ENCODE data around the gene UGT1A8. TPM values are rescaled to one million over a fixed set of nuclear protein-coding genes. Genes with fewer than 3 reads are reported as not detected.

The UGT1A8 gene
- total and polyA plus RNA-seq, 2 of the 4 experiments (the other 2 are of a cell fraction), result not detected

DNA sequence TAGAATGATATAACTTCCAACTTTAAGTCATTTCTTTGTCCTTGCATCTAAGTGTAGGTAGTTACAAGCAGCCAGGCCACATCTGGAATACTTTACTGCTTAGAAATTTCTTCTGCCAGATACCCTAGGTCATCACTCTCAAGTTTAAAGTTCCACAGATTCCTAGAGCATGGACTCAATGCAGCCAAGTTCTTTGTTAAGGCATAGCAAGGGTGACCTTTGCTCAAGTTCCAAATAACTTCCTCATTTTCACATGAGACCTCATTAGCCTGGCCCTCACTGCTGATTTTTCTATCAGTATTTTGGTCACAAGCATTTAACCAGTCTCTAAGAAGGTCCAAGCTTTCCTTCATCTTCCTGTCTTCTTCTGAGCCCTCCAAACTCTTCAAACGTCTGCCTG lies 46.5 kb downstream of the UGT1A8 start:
- no peak overlapping the region for H3K4me2 ChIP-seq (ENCODE audit: low read depth, low read length)
- intact Hi-C loops (cut with micrococcal nuclease), result no loop called here
- H4K20me1 ChIP-seq (ENCODE audit: insufficient read depth, low read length), result no peaks in the 10 kb centered on the region
- TF ChIP-seq MAZ (IDR thresholded peaks at IDR 0.05; ENCODE audit: borderline replicate concordance, low read depth, low read length), result no peak
- no peak for TF ChIP-seq MAFK (IDR thresholded peaks at IDR 0.05; ENCODE audit: low read depth, low read length)
- TF ChIP-seq, protein P1, sequence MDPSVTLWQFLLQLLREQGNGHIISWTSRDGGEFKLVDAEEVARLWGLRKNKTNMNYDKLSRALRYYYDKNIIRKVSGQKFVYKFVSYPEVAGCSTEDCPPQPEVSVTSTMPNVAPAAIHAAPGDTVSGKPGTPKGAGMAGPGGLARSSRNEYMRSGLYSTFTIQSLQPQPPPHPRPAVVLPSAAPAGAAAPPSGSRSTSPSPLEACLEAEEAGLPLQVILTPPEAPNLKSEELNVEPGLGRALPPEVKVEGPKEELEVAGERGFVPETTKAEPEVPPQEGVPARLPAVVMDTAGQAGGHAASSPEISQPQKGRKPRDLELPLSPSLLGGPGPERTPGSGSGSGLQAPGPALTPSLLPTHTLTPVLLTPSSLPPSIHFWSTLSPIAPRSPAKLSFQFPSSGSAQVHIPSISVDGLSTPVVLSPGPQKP (IDR thresholded peaks at IDR 0.05; ENCODE audit: borderline replicate concordance, low read depth, low read length), result no peak
- TF ChIP-seq RAD21 (IDR thresholded peaks at IDR 0.05; ENCODE audit: low read length), result no peak
- TF ChIP-seq MXI1 (IDR thresholded peaks at IDR 0.05; ENCODE audit: borderline replicate concordance, low read depth, low read length), result no peak
- no peak overlapping the region for H2BK20ac ChIP-seq (ENCODE audit: low read depth, low read length)
- H3K4me3 ChIP-seq (ENCODE audit: insufficient read depth, low read depth, low read length), result no peak overlapping the region
- H3K14ac ChIP-seq (replicated peaks; ENCODE audit: low read depth, low read length), result no peak overlapping the region
- H3K4ac ChIP-seq (ENCODE audit: low read depth, low read length), result no peak overlapping the region
- ATAC-seq (ENCODE audit: low read depth), result no peak
- in situ Hi-C loops (cut with MboI; ENCODE audit: low sequenced_read_pairs), result no loop called here
- dilution Hi-C loops (cut with HindIII; ENCODE audit: low sequenced_read_pairs, unreplicated experiment), result no loop called here
- no peaks in the 10 kb centered on the region for H3K4me1 ChIP-seq (ENCODE audit: control insufficient read depth, insufficient read depth, low read length)
- no peaks in the 10 kb centered on the region for H3K9me3 ChIP-seq (ENCODE audit: control insufficient read depth, insufficient read depth, low read length)
- H2AK9ac ChIP-seq (replicated peaks; ENCODE audit: low read depth, low read length, poor library complexity), result no peak overlapping the region
- 0% methylated on average over 1 of the region's 1 CpG; no CpG with 5 or more reads in 1 of the 2 experiments for WGBS, 2 experiments (ENCODE audit: extremely low coverage in 2 of 2, insufficient read length in 1 of 2)
- H3K27ac ChIP-seq (ENCODE audit: insufficient read depth, low read length), result no peak overlapping the region
- H2BK120ac ChIP-seq (ENCODE audit: low read depth, low read length), result no peak overlapping the region
- H2AFZ ChIP-seq (replicated peaks; ENCODE audit: low read length, poor library complexity), result no peak overlapping the region
- no peak overlapping the region for H3K56ac ChIP-seq (ENCODE audit: extremely low read depth, insufficient read depth, low read length)
- H3K9ac ChIP-seq (ENCODE audit: low read depth, low read length), result no peak overlapping the region
- CTCF ChIA-PET, result no interaction called here
- H2AK5ac ChIP-seq (ENCODE audit: low read depth, low read length), result no peak overlapping the region
- no peak overlapping the region for H4K8ac ChIP-seq (ENCODE audit: low read depth in 2 of 2, low read length in 2 of 2)
- H2BK15ac ChIP-seq (ENCODE audit: low read depth, low read length), result no peak overlapping the region
- no peak overlapping the region for H3K23ac ChIP-seq (ENCODE audit: low read depth, low read length)
- no TSS peak for BruUV-seq (replicated peaks)
- H2BK5ac ChIP-seq (ENCODE audit: low read depth, low read length, poor library complexity, severe bottlenecking), result no peak overlapping the region
- H3K9me1 ChIP-seq (ENCODE audit: insufficient read depth, low read length), result no peaks in the 10 kb centered on the region
- H3K36me3 ChIP-seq (ENCODE audit: control insufficient read depth, insufficient read depth, low read length), result no peaks in the 10 kb centered on the region
- H4K5ac ChIP-seq (ENCODE audit: low read depth, low read length), result no peak overlapping the region
- no peak overlapping the region for H4K91ac ChIP-seq (ENCODE audit: insufficient read depth, low read depth, low read length)
- no peak overlapping the region for H3K18ac ChIP-seq (ENCODE audit: low read depth, low read length)
- no peaks in the 10 kb centered on the region; the same call in 1 of the 2 replicates for H3K27me3 ChIP-seq (ENCODE audit: control insufficient read depth, insufficient read depth, low read length)
- H3K79me1 ChIP-seq (ENCODE audit: low read depth in 1 of 2, low read length in 2 of 2), result no peaks in the 10 kb centered on the region
- no peak for DNase-seq
- POLR2A ChIA-PET (ENCODE audit: unreplicated experiment), result no interaction called here

Measured in IMR-90 (cell line).